SIG-M5 treated with dmso at 0.1 percent for 504 hours (cell line): Measurements from ENCODE around the gene IGF2BP2.
A peak's percentile ranks its signal among the peaks of the same experiment; 100 is the strongest.
"Not testable (repeated sequence)": the region's sequence is repeated elsewhere in the genome, so short reads cannot be mapped to it uniquely, and the experiment has no call there.

Experiments used
- DNase-seq: peaks from one replicate; lab custom pipeline; 2025; ENCODE audit not compliant: unreplicated experiment; lab: John Stamatoyannopoulos, UW

Gene IGF2BP2

GRCh38 chr3:185647134-185647879 lies 177.5 kb downstream of the IGF2BP2 start:
- DNase-seq = no peak

GRCh38 chr3:185646382-185647133 lies 178.3 kb downstream of the IGF2BP2 start:
- DNase-seq = peak; percentile 8

GRCh38 chr3:185645596-185646381 lies 179.1 kb downstream of the IGF2BP2 start:
- no peak for DNase-seq

- DNase-seq = not testable (repeated sequence)
These were observed 179.7 kb downstream of the IGF2BP2 start for GRCh38 chr3:185645191-185645590.

- no peak for DNase-seq
These were observed 184.5 kb downstream of the IGF2BP2 start for GRCh38 chr3:185640308-185640707.

- DNase-seq = no peak
These were observed 185.1 kb downstream of the IGF2BP2 start for GRCh38 chr3:185639632-185640206.

- DNase-seq = not testable (repeated sequence)
These were observed 186.2 kb downstream of the IGF2BP2 start for GRCh38 chr3:185638651-185639050.

GRCh38 chr3:185637388-185637787 lies 187.5 kb downstream of the IGF2BP2 start:
- no peak for DNase-seq

- DNase-seq = no peak
These were observed 191.8 kb downstream of the IGF2BP2 start for GRCh38 chr3:185632996-185633395.

- no peak for DNase-seq
These were observed 193.2 kb downstream of the IGF2BP2 start for GRCh38 chr3:185631508-185632206.

GRCh38 chr3:185631108-185631507 lies 193.7 kb downstream of the IGF2BP2 start:
- DNase-seq = no peak

- no peak for DNase-seq
These were observed 194.6 kb downstream of the IGF2BP2 start for GRCh38 chr3:185630182-185630622.

- no peak for DNase-seq
These were observed 195.2 kb downstream of the IGF2BP2 start for GRCh38 chr3:185629554-185630181.

GRCh38 chr3:185625784-185626183 lies 199.1 kb downstream of the IGF2BP2 start:
- DNase-seq = no peak

- DNase-seq = no peak
These were observed 200.7 kb downstream of the IGF2BP2 start for GRCh38 chr3:185623939-185624665.

- no peak for DNase-seq
These were observed 211.8 kb downstream of the IGF2BP2 start for GRCh38 chr3:185613016-185613415.

- DNase-seq = no peak
These were observed 218.6 kb downstream of the IGF2BP2 start for GRCh38 chr3:185606196-185606595.

- DNase-seq = no peak
These were observed 219.3 kb downstream of the IGF2BP2 start for GRCh38 chr3:185605566-185605965.

- DNase-seq = peak; percentile 88
These were observed 229.3 kb downstream of the IGF2BP2 start for GRCh38 chr3:185595526-185595925.
